ENCODE data around the gene TFAM.
"Not testable (repeated sequence)": the region's sequence is repeated elsewhere in the genome, so short reads cannot be mapped to it uniquely, and the experiment has no call there.

The TFAM gene

GRCh38 chr10:58372607-58373441 is 12.4 kb upstream of the TFAM start:
- DNase-seq (ENCODE audit: low spot score): no peak

- DNase-seq (ENCODE audit: low spot score): no peak
Measured at GRCh38 chr10:58373442-58373827, 11.8 kb upstream of the TFAM start.

GRCh38 chr10:58382489-58382995 is 2.7 kb upstream of the TFAM start:
- no peak for DNase-seq (ENCODE audit: low spot score)

GRCh38 chr10:58384095-58384494 is 1.1 kb upstream of the TFAM start:
- DNase-seq (ENCODE audit: low spot score): no peak

- no peak for DNase-seq (ENCODE audit: low spot score)
Measured at GRCh38 chr10:58384544-58384998, 639 bp upstream of the TFAM start.

GRCh38 chr10:58385784-58386112 is 538 bp downstream of the TFAM start:
- DNase-seq (ENCODE audit: low spot score): peak; percentile 48

GRCh38 chr10:58389024-58389423 is 3.8 kb downstream of the TFAM start:
- no peak for DNase-seq (ENCODE audit: low spot score)

- DNase-seq (ENCODE audit: low spot score): no peak
Measured at GRCh38 chr10:58393317-58393716, 8.1 kb downstream of the TFAM start.

GRCh38 chr10:58394471-58394870 is 9.3 kb downstream of the TFAM start:
- no peak for DNase-seq (ENCODE audit: low spot score)

- DNase-seq (ENCODE audit: low spot score): no peak
Measured at GRCh38 chr10:58396057-58396456, 10.8 kb downstream of the TFAM start.

GRCh38 chr10:58397830-58398229 is 12.6 kb downstream of the TFAM start:
- DNase-seq (ENCODE audit: low spot score): no peak

- no peak for DNase-seq (ENCODE audit: low spot score)
Measured at GRCh38 chr10:58399410-58399809, 14.2 kb downstream of the TFAM start.

GRCh38 chr10:58400609-58401008 is 15.4 kb downstream of the TFAM start:
- DNase-seq (ENCODE audit: low spot score): no peak

- DNase-seq (ENCODE audit: low spot score): no peak
Measured at GRCh38 chr10:58404001-58404400, 18.8 kb downstream of the TFAM start.

GRCh38 chr10:58409956-58410610 is 24.9 kb downstream of the TFAM start:
- no peak for DNase-seq (ENCODE audit: low spot score)

GRCh38 chr10:58412502-58412961 is 27.3 kb downstream of the TFAM start:
- no peak for DNase-seq (ENCODE audit: low spot score)

GRCh38 chr10:58414270-58415041 is 29.2 kb downstream of the TFAM start:
- peak; percentile 10 for DNase-seq (ENCODE audit: low spot score)

GRCh38 chr10:58415757-58416156 is 30.5 kb downstream of the TFAM start:
- DNase-seq (ENCODE audit: low spot score): no peak

GRCh38 chr10:58417902-58418301 is 32.7 kb downstream of the TFAM start:
- DNase-seq (ENCODE audit: low spot score): not testable (repeated sequence)

GRCh38 chr10:58424176-58424575 is 39.0 kb downstream of the TFAM start:
- no peak for DNase-seq (ENCODE audit: low spot score)

GRCh38 chr10:58428436-58428835 is 43.2 kb downstream of the TFAM start:
- not testable (repeated sequence) for DNase-seq (ENCODE audit: low spot score)

- DNase-seq (ENCODE audit: low spot score): no peak
Measured at GRCh38 chr10:58431903-58432302, 46.7 kb downstream of the TFAM start.
